ENCODE data around the gene C1orf159.

The C1orf159 gene

GRCh38 chr1:1090424-1091343 lies 25.2 kb downstream of the C1orf159 start:
- no peak for DNase-seq

GRCh38 chr1:1089731-1090423 lies 26.0 kb downstream of the C1orf159 start:
- DNase-seq = no peak

- DNase-seq = no peak
Measured at GRCh38 chr1:1088801-1089680, 26.8 kb downstream of the C1orf159 start.

GRCh38 chr1:1088029-1088800 lies 27.7 kb downstream of the C1orf159 start:
- DNase-seq = no peak

- DNase-seq = no peak
Measured at GRCh38 chr1:1087351-1088028, 28.4 kb downstream of the C1orf159 start.

- DNase-seq = no peak
Measured at GRCh38 chr1:1086911-1087341, 29.0 kb downstream of the C1orf159 start.

- DNase-seq = no peak
Measured at GRCh38 chr1:1085911-1086841, 29.7 kb downstream of the C1orf159 start.

- DNase-seq = no peak
Measured at GRCh38 chr1:1085171-1085841, 30.6 kb downstream of the C1orf159 start.

GRCh38 chr1:1084372-1085170 lies 31.3 kb downstream of the C1orf159 start:
- DNase-seq = no peak

GRCh38 chr1:1083416-1084371 lies 32.2 kb downstream of the C1orf159 start:
- no peak for DNase-seq

GRCh38 chr1:1082776-1083415 lies 33.0 kb downstream of the C1orf159 start:
- no peak for DNase-seq

GRCh38 chr1:1082239-1082775 lies 33.6 kb downstream of the C1orf159 start:
- DNase-seq = no peak

GRCh38 chr1:1081311-1082238 lies 34.3 kb downstream of the C1orf159 start:
- DNase-seq = no peak

- no peak for DNase-seq
Measured at GRCh38 chr1:1080951-1081310, 35.0 kb downstream of the C1orf159 start.

GRCh38 chr1:1080122-1080757 lies 35.6 kb downstream of the C1orf159 start:
- DNase-seq = no peak

All from stimulated activated naive CD4-positive, alpha-beta T cell treated with Interleukin-2 at 50 U/mL for 16 hours (primary cell).